Transverse colon (tissue), 4 donors: ENCODE results near the gene MDFI. TPM values are rescaled to one million over a fixed set of nuclear protein-coding genes. Genes with fewer than 3 reads are reported as not detected.
A peak's percentile ranks its signal among the peaks of the same experiment; 100 is the strongest.

Experiments used
- DNase-seq: peaks from one replicate; pipeline ENCODE4 v3.0.0-alpha.2; 2019
- H3K27ac ChIP-seq, 4 donors: fragments of 200-600 bp; sonication (generic); 2 replicates each; pipeline ENCODE4 v1.5.1; 2016 to 2018; ENCODE audit warnings: inconsistent platforms in 4 of 4
- H3K27me3 ChIP-seq: fragments of 200-600 bp; sonication (generic); 2 replicates; pipeline ENCODE4 v1.5.1; 2017; ENCODE audit warnings: inconsistent platforms
- H3K36me3 ChIP-seq, 4 donors: fragments of 200-600 bp; sonication (generic); 2 replicates each; pipeline ENCODE4 v1.5.1; 2017 to 2019; ENCODE audit warnings: inconsistent platforms in 4 of 4
- H3K4me1 ChIP-seq, 4 donors: fragments of 200-600 bp; sonication (generic); 2 replicates each; pipeline ENCODE4 v1.5.1; 2017 to 2020; ENCODE audit warnings: inconsistent platforms in 4 of 4
- H3K4me3 ChIP-seq, 4 donors: fragments of 200-600 bp; sonication (generic); 1 replicate in 1 of 4; 2 replicates in 3 of 4; pipeline versions ENCODE4 v1.5.1 to v1.6.1; 2017 to 2019; ENCODE audit warnings: inconsistent platforms in 4 of 4
- H3K9me3 ChIP-seq, 2 donors: fragments of 200-600 bp; sonication (generic); 2 replicates each; pipeline ENCODE4 v1.5.1; 2017 to 2019; ENCODE audit warnings: inconsistent platforms in 2 of 2
- CTCF ChIP-seq, 5 experiments: fragments of 200-600 bp in 3 of 5; fragments of 450-650 bp in 2 of 5; sonication (generic) in 3 of 5; IDR thresholded peaks; 1 replicate in 2 of 5; 2 replicates in 3 of 5; pipeline ENCODE4 v1.5.1; 2016 to 2017; ENCODE audit warnings: antibody characterized with exemption in 5 of 5, inconsistent platforms in 3 of 5, mild to moderate bottlenecking in 2 of 5, moderate library complexity in 1 of 5
- EP300 ChIP-seq: sonication (generic); formaldehyde crosslinking; IDR thresholded peaks from one replicate; pipeline ENCODE4 v1.6.1; 2017; ENCODE audit warnings: antibody characterized with exemption, low read depth
- POLR2A ChIP-seq: fragments of 450-650 bp; IDR thresholded peaks from one replicate; pipeline ENCODE4 v1.6.1; 2016; ENCODE audit warnings: antibody characterized with exemption, mild to moderate bottlenecking, moderate library complexity
- POLR2AphosphoS5 ChIP-seq, 3 donors: sonication (generic); formaldehyde crosslinking; IDR thresholded peaks; one replicate each; pipeline ENCODE4 v1.6.1; 2016; ENCODE audit warnings: antibody characterized with exemption in 3 of 3
- WGBS, 2 donors: methylation state at CpG; one replicate each; pipeline ENCODE4 v1.1.5; 2018; ENCODE audit warnings: low coverage in 1 of 2; 5-methylcytosine and 5-hydroxymethylcytosine counted together
- in situ Hi-C, 4 donors: fragments of 200-750 bp; cut with MboI; loops; one replicate each; pipeline versions ENCODE4 v1.15.0 to v1.15.1; 2017; ENCODE audit warnings: low sequenced_read_pairs in 3 of 4, low pct_ligation_motif_present in 1 of 4, low pct_unique_long_range_greater_than_20kb in 1 of 4
- intact Hi-C: fragments of 100-400 bp; cut with DNase I; formaldehyde crosslinking; loops from one replicate; pipeline ENCODE4 v1.15.1; 2023; ENCODE audit warnings: low total_unique reads
- total RNA-seq, 4 donors: library from RNA; depleted of rRNA; stranded (reverse); fragments of >200 nt; gene quantifications; one replicate each; pipeline ENCODE4 v1.1.0, GENCODE V29; 2016

Gene MDFI
- total RNA-seq, 4 donors from 2014 or later, result 2.1 to 2.2 TPM; not detected in 2

- no peaks in the 10 kb centered on the region for H3K27me3 ChIP-seq
- 58 to 72% methylated on average over 4 to 11 of the region's 11 CpGs for whole genome bisulfite sequencing, 2 donors
- no peaks in the 10 kb centered on the region for H3K36me3 ChIP-seq
- no peaks in the 10 kb centered on the region for H3K9me3 ChIP-seq
- TF ChIP-seq POLR2A (no peak), POLR2AphosphoS5 (IDR thresholded peaks at IDR 0.05) (no peak), CTCF (IDR thresholded peaks at IDR 0.05) (no peak), EP300 (no peak)
- peaks cover 5 to 22% (median 17%) of the 10 kb centered on the region in 4 donors for H3K4me1 ChIP-seq
- intact Hi-C loops (loop anchor here (10.0 kb wide), 1 partner anchor 216 kb away; no protein-coding TSS in a partner anchor), in situ Hi-C loops (loop anchor here in 3 of 4 donors (10.0 to 25.0 kb wide), 4 partner anchors 76 to 318 kb away; no protein-coding TSS in a partner anchor)
- H3K27ac ChIP-seq, result no peak overlapping the region
- no peak overlapping the region for H3K4me3 ChIP-seq
- DNase-seq, result no peak
Observed at GRCh38 chr6:41680182-41680965, 42.1 kb downstream of the MDFI start.

- no peaks in the 10 kb centered on the region for H3K9me3 ChIP-seq
Observed at GRCh38 chr6:41682056-41682477, 43.8 kb downstream of the MDFI start.

DNA sequence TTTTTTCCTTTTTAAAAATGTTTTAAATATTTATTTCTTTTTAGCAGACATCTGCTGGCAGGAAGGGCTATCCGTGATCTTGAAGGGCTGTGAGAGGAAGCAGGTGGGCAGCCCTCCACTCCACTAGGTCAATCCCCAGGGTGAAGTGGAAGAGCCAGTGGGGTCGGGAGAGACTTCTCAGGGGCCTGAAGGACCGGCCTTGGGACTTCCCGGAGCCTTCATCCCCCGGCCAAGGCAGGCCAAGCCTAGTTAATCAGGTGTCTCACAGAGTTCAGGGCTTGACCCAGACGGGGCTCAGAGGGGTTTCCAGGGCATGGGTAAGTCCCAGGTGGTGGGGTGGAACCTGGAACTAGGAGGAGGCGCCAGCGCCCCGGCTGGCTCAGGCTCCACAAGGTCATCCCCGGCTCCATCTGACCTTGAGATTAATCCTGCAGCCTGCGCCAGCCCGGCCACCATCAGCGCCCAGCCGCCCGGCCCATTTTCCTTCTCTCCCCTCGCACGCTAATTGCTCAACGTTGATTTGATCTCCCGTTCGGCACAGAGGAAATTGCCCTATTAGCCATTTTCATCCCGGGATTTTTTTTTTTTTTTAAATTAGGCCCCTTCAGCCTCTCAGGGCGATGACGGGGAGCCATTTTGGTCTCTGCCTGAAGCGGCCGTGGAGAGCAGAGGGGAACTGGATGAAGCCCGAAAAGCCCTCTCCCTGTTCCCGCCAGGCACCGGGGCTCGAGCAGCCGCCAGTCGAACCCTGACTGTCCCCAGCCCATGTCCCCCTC lies 44.4 kb downstream of the MDFI start:
- Histone ChIP-seq H3K36me3 (no peaks in the 10 kb centered on the region), H3K27ac (peak overlapping the region in 3 of 4 donors; percentile 61 to 68 (median 67)), H3K27me3 (no peaks in the 10 kb centered on the region), H3K9me3 (no peaks in the 10 kb centered on the region), H3K4me3 (peak overlapping the region; percentile 23 to 43 (median 34)), H3K4me1 (peaks cover 5 to 24% (median 20%) of the 10 kb centered on the region in 4 donors)
- intact Hi-C loops (loop anchor here (1.0 to 10.0 kb wide), 2 partner anchors 79 to 218 kb away; no protein-coding TSS in a partner anchor), in situ Hi-C loops (loop anchor here in 3 of 4 donors (10.0 to 25.0 kb wide), 4 partner anchors 78 to 320 kb away; no protein-coding TSS in a partner anchor)
- DNase-seq, result no peak
- TF ChIP-seq EP300 (no peak), POLR2A (no peak)
- WGBS, 2 donors, result 52% methylated on average over 30 of the region's 31 CpGs; no CpG with 5 or more reads in 1 of the 2 donors

More at GRCh38 chr6:41682056-41682477, 43.8 kb downstream of the MDFI start:
- WGBS, 2 donors, result 6 to 13% methylated on average over 1 to 6 of the region's 9 CpGs
- in situ Hi-C loops, result loop anchor here in 3 of 4 donors (10.0 to 25.0 kb wide), 4 partner anchors 77 to 320 kb away; no protein-coding TSS in a partner anchor
- TF ChIP-seq POLR2AphosphoS5 (IDR thresholded peaks at IDR 0.05) (no peak), CTCF (IDR thresholded peaks at IDR 0.05) (peak; percentile 77 to 96 (median 82))
- H3K27me3 ChIP-seq, result no peaks in the 10 kb centered on the region
- peak; percentile 89 for DNase-seq
- peaks cover 5 to 22% (median 17%) of the 10 kb centered on the region in 4 donors for H3K4me1 ChIP-seq
- no peak overlapping the region for H3K27ac ChIP-seq
- H3K36me3 ChIP-seq, result no peaks in the 10 kb centered on the region
- intact Hi-C loops, result loop anchor here (10.0 kb wide), 1 partner anchor 217 kb away; no protein-coding TSS in a partner anchor
- H3K4me3 ChIP-seq, result no peak overlapping the region

- Histone ChIP-seq H3K36me3 (no peaks in the 10 kb centered on the region), H3K27ac (peak overlapping the region in 3 of 4 donors; percentile 61 to 68 (median 67)), H3K27me3 (no peaks in the 10 kb centered on the region), H3K4me3 (peak overlapping the region; percentile 23 to 43 (median 34)), H3K4me1 (peaks cover 5 to 25% (median 20%) of the 10 kb centered on the region in 4 donors), H3K9me3 (no peaks in the 10 kb centered on the region)
- in situ Hi-C loops, result loop anchor here in 3 of 4 donors (10.0 to 25.0 kb wide), 4 partner anchors 78 to 321 kb away; no protein-coding TSS in a partner anchor
- intact Hi-C loops, result loop anchor here (1.0 to 10.0 kb wide), 2 partner anchors 80 to 218 kb away; no protein-coding TSS in a partner anchor
- DNase-seq, result no peak
- 13% methylated on average over 14 of the region's 18 CpGs; no CpG with 5 or more reads in 1 of the 2 donors for WGBS, 2 donors
- TF ChIP-seq EP300, result no peak
- no peak for TF ChIP-seq POLR2AphosphoS5 (IDR thresholded peaks at IDR 0.05)
- no peak for TF ChIP-seq POLR2A
- TF ChIP-seq CTCF (IDR thresholded peaks at IDR 0.05), result no peak
Observed at GRCh38 chr6:41683273-41683522, 44.9 kb downstream of the MDFI start.
